ENCODE results near the gene PDZD2. TPM values are rescaled to one million over a fixed set of nuclear protein-coding genes. Genes with fewer than 3 reads are reported as not detected.
A peak's percentile ranks its signal among the peaks of the same experiment; 100 is the strongest.

The PDZD2 gene
- total RNA-seq, 1 donor: 0.36 TPM

DNA sequence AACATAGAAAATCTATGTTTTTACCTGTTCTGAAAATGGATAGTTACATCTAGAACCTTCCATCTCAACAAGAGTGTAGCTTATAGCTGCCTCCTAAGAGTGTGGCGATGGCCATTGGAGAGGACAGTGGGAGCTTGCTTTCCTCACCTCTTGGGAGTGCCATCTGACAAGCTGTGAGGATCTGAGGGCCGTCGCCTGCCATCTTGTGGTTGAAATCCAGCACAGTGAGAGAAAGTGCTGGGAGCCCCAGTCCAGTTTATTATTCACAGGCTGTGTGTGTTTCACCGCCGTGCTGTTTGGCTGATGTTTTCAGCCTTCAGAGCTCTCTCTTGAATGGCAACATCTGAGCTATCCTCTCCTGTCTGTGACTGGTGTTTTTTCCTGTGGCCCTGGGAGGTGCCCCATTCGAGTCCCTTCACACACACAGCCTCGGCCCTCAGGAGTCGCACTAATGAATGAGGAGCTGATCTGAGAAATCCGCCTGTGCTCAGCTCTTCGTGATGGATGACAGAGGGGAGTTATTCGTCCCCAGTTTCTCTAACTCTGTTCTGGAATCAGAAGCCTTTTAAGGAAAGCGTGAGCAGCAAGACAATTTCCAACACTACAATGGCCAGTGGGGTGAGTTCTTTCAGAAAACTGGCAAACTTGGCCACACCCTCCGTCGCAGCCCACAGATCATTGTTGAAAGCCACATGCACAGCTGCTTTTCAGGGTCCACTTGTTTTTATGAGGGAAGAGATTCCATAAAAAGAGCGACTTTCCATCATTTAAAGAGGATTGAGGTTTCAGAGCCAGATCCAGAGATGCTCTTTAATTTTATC lies 170.3 kb downstream of the PDZD2 start:
- Histone ChIP-seq H3K4me2 (ENCODE audit: insufficient read depth, low read length) (no peak overlapping the region), H3K27ac (ENCODE audit: low read depth, low read length) (no peak overlapping the region), H3K27me3 (ENCODE audit: insufficient read depth, low read length) (peaks cover 26% of the 10 kb centered on the region), H3K9me3 (ENCODE audit: low read depth, low read length) (no peaks in the 10 kb centered on the region), H3K79me2 (ENCODE audit: insufficient read depth, low read length) (no peaks in the 10 kb centered on the region), H3K4me3 (ENCODE audit: insufficient read depth, low read length) (no peak overlapping the region), H4K20me1 (ENCODE audit: insufficient read depth, low read length) (no peaks in the 10 kb centered on the region), H3K4me1 (ENCODE audit: insufficient read depth, low read length) (peaks cover 5% of the 10 kb centered on the region), H3K36me3 (ENCODE audit: insufficient read depth, low read length) (no peaks in the 10 kb centered on the region), H2AFZ (ENCODE audit: low read length) (no peak overlapping the region)
- peak; percentile 87 for DNase-seq (ENCODE audit: insufficient read length, low spot score, missing footprints)
- TF ChIP-seq, protein P1, sequence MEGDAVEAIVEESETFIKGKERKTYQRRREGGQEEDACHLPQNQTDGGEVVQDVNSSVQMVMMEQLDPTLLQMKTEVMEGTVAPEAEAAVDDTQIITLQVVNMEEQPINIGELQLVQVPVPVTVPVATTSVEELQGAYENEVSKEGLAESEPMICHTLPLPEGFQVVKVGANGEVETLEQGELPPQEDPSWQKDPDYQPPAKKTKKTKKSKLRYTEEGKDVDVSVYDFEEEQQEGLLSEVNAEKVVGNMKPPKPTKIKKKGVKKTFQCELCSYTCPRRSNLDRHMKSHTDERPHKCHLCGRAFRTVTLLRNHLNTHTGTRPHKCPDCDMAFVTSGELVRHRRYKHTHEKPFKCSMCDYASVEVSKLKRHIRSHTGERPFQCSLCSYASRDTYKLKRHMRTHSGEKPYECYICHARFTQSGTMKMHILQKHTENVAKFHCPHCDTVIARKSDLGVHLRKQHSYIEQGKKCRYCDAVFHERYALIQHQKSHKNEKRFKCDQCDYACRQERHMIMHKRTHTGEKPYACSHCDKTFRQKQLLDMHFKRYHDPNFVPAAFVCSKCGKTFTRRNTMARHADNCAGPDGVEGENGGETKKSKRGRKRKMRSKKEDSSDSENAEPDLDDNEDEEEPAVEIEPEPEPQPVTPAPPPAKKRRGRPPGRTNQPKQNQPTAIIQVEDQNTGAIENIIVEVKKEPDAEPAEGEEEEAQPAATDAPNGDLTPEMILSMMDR (IDR thresholded peaks at IDR 0.05; ENCODE audit: extremely low read depth, low read depth, low read length): peak; percentile 86

DNA sequence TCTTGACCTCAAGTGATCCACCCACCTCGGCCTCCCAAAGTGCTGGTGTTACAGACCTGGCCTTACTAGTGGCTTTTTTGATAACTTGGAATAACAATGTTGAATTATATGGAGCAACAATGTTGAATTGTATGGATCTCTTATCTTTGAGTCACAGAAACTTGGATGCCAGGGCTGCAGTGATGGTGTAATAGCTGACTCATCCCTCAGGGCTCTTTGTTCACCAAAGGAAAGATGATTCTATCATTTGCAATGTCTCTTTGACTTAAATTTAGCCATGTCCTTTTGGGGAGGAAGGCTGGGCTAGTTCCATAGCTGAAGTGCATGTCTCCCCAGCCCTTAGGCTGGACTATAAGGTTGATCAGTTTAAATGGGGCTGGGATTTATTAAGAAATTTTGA lies 172.3 kb downstream of the PDZD2 start:
- Histone ChIP-seq H4K20me1 (ENCODE audit: insufficient read depth, low read length) (no peaks in the 10 kb centered on the region), H3K36me3 (ENCODE audit: insufficient read depth, low read length) (no peaks in the 10 kb centered on the region), H3K4me2 (ENCODE audit: insufficient read depth, low read length) (no peak overlapping the region), H3K79me2 (ENCODE audit: insufficient read depth, low read length) (no peaks in the 10 kb centered on the region), H3K27me3 (ENCODE audit: insufficient read depth, low read length) (peaks cover 10% of the 10 kb centered on the region), H2AFZ (ENCODE audit: low read length) (no peak overlapping the region), H3K4me1 (ENCODE audit: insufficient read depth, low read length) (peaks cover 5% of the 10 kb centered on the region), H3K27ac (ENCODE audit: low read depth, low read length) (no peak overlapping the region), H3K9me3 (ENCODE audit: low read depth, low read length) (no peaks in the 10 kb centered on the region), H3K4me3 (ENCODE audit: insufficient read depth, low read length) (no peak overlapping the region)
- TF ChIP-seq, protein P1 (IDR thresholded peaks at IDR 0.05; ENCODE audit: extremely low read depth, low read depth, low read length): no peak
- peak; percentile 93 for DNase-seq (ENCODE audit: insufficient read length, low spot score, missing footprints)

DNA sequence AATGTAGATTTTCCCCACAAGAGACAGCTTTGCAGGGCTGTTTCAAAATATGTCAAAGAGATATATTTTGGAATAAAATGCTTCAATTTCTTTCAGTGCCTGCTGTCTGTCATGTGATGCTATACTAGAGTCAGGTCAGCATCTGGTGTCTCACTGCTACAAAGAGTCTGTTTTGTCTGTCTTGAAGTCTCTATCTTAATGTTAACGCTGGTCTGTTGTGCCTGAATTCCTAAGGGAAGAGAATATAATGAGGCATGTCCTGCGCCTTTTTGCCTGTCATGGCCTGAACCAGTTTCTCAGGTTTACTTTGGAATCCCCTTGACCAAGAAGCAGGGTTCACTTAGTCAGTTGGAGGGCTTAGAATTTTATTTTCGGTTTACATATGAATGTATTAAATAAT lies 176.4 kb downstream of the PDZD2 start:
- no peaks in the 10 kb centered on the region for H4K20me1 ChIP-seq (ENCODE audit: insufficient read depth, low read length)
- no peak overlapping the region for H3K27ac ChIP-seq (ENCODE audit: low read depth, low read length)
- peaks cover 5% of the 10 kb centered on the region for H3K4me1 ChIP-seq (ENCODE audit: insufficient read depth, low read length)
- TF ChIP-seq, protein P1 (IDR thresholded peaks at IDR 0.05; ENCODE audit: extremely low read depth, low read depth, low read length): no peak
- no peak overlapping the region for H3K4me3 ChIP-seq (ENCODE audit: insufficient read depth, low read length)
- H3K4me2 ChIP-seq (ENCODE audit: insufficient read depth, low read length): no peak overlapping the region
- DNase-seq (ENCODE audit: insufficient read length, low spot score, missing footprints): no peak
- H2AFZ ChIP-seq (ENCODE audit: low read length): no peak overlapping the region
- H3K9me3 ChIP-seq (ENCODE audit: low read depth, low read length): no peaks in the 10 kb centered on the region
- no peaks in the 10 kb centered on the region for H3K79me2 ChIP-seq (ENCODE audit: insufficient read depth, low read length)
- no peaks in the 10 kb centered on the region for H3K27me3 ChIP-seq (ENCODE audit: insufficient read depth, low read length)
- no peaks in the 10 kb centered on the region for H3K36me3 ChIP-seq (ENCODE audit: insufficient read depth, low read length)

DNA sequence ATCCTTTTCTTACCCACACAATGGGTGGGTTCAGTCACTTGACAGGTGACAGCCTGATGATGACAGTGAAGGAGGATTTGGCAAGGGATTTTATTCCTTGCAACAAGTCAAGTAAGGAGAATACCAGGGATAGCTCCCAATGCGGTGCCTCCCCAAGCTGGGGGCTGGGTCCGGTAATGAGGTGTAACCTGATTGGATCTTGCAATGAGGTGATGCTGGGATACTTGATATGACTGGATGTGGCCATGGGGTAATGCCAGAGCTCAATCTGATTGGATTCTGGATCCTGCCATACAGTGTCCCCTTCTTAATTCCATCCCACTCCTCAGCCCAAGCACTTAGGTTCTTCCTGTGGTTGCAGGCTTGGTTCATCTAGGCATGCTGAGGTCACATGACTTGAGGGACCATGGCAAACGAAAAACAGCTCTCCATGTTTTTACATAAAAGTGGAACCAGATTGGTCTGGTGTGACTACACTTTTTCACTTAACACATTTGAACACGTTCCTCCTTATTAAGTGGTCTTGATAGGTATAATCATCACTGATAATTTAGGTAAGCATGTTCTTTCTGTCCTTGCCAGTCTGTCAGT lies 181.1 kb downstream of the PDZD2 start:
- Histone ChIP-seq H3K36me3 (ENCODE audit: insufficient read depth, low read length) (no peaks in the 10 kb centered on the region), H3K4me1 (ENCODE audit: insufficient read depth, low read length) (no peaks in the 10 kb centered on the region), H3K4me3 (ENCODE audit: insufficient read depth, low read length) (no peak overlapping the region), H3K27ac (ENCODE audit: low read depth, low read length) (no peak overlapping the region), H3K27me3 (ENCODE audit: insufficient read depth, low read length) (peaks cover 14% of the 10 kb centered on the region), H3K79me2 (ENCODE audit: insufficient read depth, low read length) (no peaks in the 10 kb centered on the region), H2AFZ (ENCODE audit: low read length) (no peak overlapping the region), H4K20me1 (ENCODE audit: insufficient read depth, low read length) (no peaks in the 10 kb centered on the region), H3K9me3 (ENCODE audit: low read depth, low read length) (no peaks in the 10 kb centered on the region), H3K4me2 (ENCODE audit: insufficient read depth, low read length) (no peak overlapping the region)
- DNase-seq (ENCODE audit: insufficient read length, low spot score, missing footprints): no peak
- TF ChIP-seq, protein P1 (IDR thresholded peaks at IDR 0.05; ENCODE audit: extremely low read depth, low read depth, low read length): no peak
